Duodenal mucosa (tissue), 2 donors: ENCODE data around the gene KCNQ1.

Source experiments
- H3K27ac ChIP-seq: one replicate; pipeline ENCODE4 v1.7.0; 2013; ENCODE audit warnings: low read depth, low read length
- H3K27me3 ChIP-seq, 2 donors: one replicate each; pipeline ENCODE4 v1.7.0; 2013; ENCODE audit warnings: low read length in 2 of 2, control low read depth in 1 of 2; ENCODE audit not compliant: insufficient read depth in 2 of 2, control insufficient read depth in 1 of 2
- H3K36me3 ChIP-seq, 2 donors: one replicate each; pipeline ENCODE4 v1.7.0; 2013; ENCODE audit warnings: low read length in 2 of 2, control low read depth in 1 of 2; ENCODE audit not compliant: insufficient read depth in 2 of 2, control insufficient read depth in 1 of 2
- H3K4me1 ChIP-seq, 2 donors: one replicate each; pipeline ENCODE4 v1.7.0; 2013; ENCODE audit warnings: low read length in 2 of 2, control low read depth in 1 of 2; ENCODE audit not compliant: insufficient read depth in 2 of 2, control insufficient read depth in 1 of 2
- H3K4me3 ChIP-seq, 2 donors: one replicate each; pipeline ENCODE4 v1.7.0; 2013; ENCODE audit warnings: low read length in 2 of 2, low read depth in 1 of 2
- H3K9ac ChIP-seq, 2 donors: one replicate each; pipeline ENCODE4 v1.7.0; 2013; ENCODE audit warnings: low read length in 2 of 2, low read depth in 1 of 2
- H3K9me3 ChIP-seq, 2 donors: one replicate each; pipeline ENCODE4 v1.7.0; 2013; ENCODE audit warnings: low read length in 2 of 2, control low read depth in 1 of 2; ENCODE audit not compliant: control insufficient read depth in 1 of 2

Gene KCNQ1

DNA sequence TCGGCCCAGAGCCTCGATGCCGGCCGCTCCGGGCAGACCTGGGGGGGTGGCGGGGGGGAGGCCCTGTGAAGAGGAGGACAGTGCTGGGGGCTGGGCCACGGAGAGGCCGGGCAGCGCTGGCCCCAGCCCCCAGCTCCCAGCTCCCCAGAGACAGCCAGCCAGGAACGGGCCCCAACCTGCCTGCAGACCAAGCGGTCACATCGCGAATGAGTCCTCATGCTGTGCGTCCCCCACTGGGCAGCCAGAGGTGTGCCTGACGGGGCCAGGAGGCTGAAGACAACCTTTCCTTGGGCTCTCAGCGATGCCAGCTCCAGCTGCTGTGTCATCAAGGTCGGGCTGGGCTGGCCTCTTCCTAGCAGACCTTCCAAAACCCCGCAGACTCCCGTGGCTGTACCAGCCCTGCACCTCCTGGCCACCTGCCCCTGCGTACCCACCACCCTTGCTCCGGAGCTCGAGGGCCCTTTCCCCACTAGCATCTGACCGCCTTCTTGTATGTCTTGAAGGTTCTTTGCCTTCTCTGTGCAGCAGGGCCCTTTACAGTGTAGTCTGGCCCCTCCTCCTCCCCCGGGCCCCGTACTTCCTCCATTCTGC is 352.4 kb downstream of the KCNQ1 start:
- Histone ChIP-seq H3K4me3 (no peak overlapping the region), H3K4me1 (no peaks in the 10 kb centered on the region), H3K9ac (no peak overlapping the region), H3K36me3 (peaks cover 0 to 7% of the 10 kb centered on the region in 2 donors), H3K27ac (no peak overlapping the region), H3K9me3 (no peaks in the 10 kb centered on the region), H3K27me3 (no peaks in the 10 kb centered on the region)

DNA sequence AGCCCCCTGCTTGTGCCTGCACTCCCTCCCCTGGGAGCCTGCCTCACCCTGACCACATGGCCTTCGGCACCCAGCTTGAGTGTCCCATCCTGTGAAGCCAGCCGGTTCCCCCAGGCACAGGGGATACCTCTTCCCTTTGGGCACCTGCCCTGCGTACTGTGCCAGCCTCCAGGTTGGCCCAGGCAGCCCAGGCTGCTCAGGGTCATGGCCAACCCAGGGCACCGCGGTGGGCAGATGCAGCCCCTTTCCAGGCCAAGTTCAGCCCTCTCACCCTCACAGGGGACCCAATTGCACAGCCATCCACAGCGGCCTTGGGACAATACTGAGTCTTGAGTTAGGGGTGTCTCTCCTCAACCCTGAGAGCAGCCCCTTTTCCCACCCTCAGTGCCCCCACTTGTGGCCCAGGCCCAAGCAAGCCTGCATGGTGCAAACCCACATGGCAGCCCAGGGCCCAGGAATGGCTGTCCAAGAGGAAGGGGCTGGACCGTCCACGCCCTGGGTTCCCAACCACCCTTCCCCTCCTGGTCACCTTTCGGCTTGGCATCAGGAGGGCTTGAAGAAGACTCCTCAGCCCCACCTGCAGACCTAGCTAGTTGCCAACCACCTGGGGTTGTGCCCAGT is 353.0 kb downstream of the KCNQ1 start:
- Histone ChIP-seq H3K27me3 (no peaks in the 10 kb centered on the region), H3K9me3 (no peaks in the 10 kb centered on the region), H3K4me3 (no peak overlapping the region), H3K27ac (no peak overlapping the region), H3K4me1 (no peaks in the 10 kb centered on the region), H3K9ac (no peak overlapping the region), H3K36me3 (peaks cover 0 to 7% of the 10 kb centered on the region in 2 donors)

DNA sequence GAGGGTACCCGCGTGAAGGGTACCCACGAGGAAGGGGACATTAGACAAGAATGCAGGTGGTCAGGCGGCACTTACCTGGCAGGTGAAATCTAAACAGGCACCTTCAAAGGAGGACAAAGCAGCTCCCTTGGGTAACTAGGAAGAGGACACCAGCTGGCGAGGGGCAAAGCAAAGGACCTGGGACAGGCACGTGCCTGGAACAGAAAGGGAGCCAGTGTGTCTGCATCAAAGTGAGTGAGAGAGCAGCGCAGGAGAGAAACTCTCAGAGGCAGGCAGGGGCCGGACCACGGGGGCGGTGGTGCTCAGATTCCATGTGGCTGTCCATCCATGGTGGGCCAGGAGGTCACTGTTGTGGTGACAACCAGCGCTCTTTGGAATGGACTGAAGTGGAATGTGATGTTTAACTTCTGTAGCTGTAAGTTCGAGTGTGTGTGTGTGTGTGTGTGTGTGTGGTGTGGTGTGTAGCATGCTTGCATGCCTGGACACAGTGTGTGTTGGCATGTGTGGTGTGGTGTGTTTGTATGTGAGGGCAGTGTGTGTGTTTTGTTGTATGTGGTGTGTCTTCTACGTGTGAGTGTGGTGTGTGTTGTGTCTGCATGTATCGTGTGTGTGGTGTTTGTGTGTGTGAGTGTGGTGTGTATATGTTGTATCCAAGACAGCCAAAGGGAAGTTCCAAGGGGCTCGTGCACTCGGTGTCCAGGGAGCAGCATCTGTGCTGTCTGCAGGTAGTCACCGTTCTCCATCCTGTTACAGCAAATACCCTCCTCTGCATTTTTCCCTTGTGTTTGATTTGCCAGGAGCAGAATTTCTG is 354.3 kb downstream of the KCNQ1 start:
- no peaks in the 10 kb centered on the region for H3K4me1 ChIP-seq
- no peak overlapping the region for H3K27ac ChIP-seq
- H3K9me3 ChIP-seq: no peaks in the 10 kb centered on the region
- H3K36me3 ChIP-seq: peaks cover 0 to 7% of the 10 kb centered on the region in 2 donors
- no peaks in the 10 kb centered on the region for H3K27me3 ChIP-seq
- no peak overlapping the region for H3K9ac ChIP-seq
- H3K4me3 ChIP-seq: no peak overlapping the region

DNA sequence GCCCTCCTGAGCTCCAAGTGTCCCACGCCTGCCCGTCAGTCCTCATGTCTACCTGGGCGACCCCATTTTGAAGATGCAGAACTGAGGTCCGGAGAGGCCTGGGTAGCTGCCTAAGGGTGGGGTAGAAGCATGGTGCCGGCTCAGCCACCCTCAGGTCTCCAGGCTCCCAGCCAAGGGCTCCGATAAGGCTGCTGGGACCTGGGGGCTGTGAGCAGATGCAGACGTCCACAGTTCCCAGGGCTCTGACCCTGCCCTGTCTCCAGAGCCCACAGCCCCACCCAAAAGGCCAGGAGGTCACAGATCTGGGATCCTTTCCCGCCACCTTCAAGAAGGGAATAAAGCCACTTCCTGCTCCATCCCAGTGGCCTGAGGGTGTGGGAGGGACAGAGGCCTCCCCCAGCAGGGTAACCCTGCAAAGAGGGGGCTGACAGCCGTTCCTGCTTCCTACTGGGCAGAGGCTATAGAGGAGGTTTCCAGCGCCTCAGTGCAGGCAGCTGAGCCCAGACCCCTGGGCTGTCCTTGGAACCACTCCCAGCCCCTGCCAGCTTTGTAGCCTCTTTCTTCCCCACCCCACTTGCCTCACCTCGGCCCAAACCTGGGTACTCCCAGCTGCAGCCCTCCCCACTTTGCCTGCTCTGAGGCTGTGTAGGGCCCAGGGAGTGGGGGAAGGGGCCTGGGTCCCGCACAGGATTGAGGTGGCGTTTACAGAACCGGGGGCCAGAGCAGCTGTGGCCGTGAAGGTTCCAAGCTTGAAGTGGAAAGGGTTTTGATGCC is 355.3 kb downstream of the KCNQ1 start:
- Histone ChIP-seq H3K4me3 (no peak overlapping the region), H3K27ac (no peak overlapping the region), H3K9me3 (no peaks in the 10 kb centered on the region), H3K9ac (no peak overlapping the region), H3K27me3 (no peaks in the 10 kb centered on the region), H3K36me3 (peaks cover 0 to 7% of the 10 kb centered on the region in 2 donors), H3K4me1 (no peaks in the 10 kb centered on the region)

DNA sequence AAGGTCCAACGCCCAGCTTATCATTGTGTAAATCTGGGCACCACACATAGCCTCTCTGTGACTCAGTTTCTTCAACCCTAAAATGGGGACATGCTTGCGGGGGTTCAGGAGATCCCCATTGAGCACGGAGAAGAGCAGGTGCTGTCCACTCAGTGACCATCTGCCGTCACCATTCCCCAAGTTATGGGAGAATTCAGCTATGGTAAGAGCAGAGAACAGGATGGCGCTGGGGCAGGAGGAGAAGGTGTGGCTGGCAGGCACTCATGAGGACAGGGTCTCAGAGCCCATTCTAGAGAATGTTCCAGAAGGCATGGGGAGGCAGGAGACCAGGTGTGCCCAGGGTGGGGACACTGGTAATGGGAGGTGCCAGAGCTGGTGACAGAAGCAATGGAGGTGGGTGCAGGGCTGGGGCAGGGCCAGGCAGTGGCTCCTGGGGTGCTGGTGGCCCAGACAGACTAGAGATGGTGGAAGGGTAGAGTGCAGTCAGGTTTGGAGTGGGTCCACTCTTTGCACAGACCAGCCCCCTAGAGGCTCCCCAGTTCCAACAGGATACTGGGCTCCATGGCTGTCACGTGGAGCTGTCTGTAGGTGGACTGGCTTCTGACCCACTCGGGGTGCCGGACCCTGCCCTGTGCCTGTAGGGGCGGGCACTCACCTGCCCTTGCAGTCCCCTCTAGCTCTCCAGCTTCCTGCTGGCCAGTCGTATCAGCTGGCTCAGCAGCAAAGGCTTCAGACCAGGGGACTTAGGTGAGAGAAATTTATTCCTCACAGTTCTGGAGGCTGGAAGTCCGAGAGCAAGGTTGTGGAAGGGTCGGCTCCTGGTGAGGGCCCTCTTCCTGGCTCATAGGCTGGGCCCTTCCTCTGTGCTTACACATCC is 356.1 kb downstream of the KCNQ1 start:
- Histone ChIP-seq H3K9me3 (no peaks in the 10 kb centered on the region), H3K4me1 (no peaks in the 10 kb centered on the region), H3K36me3 (peaks cover 0 to 7% of the 10 kb centered on the region in 2 donors), H3K4me3 (no peak overlapping the region), H3K27me3 (no peaks in the 10 kb centered on the region), H3K27ac (no peak overlapping the region), H3K9ac (no peak overlapping the region)

DNA sequence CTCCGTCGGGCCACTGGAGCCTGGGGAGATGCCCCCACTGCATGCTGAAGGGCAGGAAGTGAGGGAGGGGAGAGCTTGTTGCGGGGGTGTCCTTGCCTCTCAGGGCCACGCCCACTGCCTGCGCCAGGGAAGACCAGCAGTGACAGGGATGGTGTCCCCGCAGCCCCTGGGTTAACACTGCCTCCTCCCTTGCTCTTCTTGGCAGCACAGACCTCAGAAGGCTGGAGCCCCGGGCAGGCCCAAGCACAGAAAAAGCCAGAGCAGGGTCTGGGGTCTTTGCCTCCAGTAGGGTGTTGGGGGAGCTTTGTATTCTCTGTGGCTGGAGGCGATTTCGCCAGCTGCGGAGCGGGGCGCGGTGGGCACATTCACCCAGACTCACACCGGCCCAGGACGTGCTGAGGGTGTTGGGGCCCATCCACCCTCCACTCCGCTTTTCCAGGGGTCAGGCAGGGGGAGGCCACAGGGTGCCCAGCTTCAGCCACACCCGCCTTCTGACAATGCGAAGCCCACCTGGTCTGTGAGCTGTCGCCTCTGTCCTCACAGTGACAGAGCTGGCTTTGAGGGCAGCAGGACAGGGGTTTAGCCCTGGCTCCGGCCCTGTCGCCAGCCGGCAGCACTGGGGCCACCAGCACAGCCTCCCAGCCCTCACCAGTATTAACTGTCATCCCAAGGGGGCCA is 357.0 kb downstream of the KCNQ1 start:
- Histone ChIP-seq H3K36me3 (peaks cover 0 to 3% of the 10 kb centered on the region in 2 donors), H3K9me3 (no peaks in the 10 kb centered on the region), H3K4me3 (no peak overlapping the region), H3K9ac (no peak overlapping the region), H3K27me3 (no peaks in the 10 kb centered on the region), H3K4me1 (no peaks in the 10 kb centered on the region), H3K27ac (no peak overlapping the region)

DNA sequence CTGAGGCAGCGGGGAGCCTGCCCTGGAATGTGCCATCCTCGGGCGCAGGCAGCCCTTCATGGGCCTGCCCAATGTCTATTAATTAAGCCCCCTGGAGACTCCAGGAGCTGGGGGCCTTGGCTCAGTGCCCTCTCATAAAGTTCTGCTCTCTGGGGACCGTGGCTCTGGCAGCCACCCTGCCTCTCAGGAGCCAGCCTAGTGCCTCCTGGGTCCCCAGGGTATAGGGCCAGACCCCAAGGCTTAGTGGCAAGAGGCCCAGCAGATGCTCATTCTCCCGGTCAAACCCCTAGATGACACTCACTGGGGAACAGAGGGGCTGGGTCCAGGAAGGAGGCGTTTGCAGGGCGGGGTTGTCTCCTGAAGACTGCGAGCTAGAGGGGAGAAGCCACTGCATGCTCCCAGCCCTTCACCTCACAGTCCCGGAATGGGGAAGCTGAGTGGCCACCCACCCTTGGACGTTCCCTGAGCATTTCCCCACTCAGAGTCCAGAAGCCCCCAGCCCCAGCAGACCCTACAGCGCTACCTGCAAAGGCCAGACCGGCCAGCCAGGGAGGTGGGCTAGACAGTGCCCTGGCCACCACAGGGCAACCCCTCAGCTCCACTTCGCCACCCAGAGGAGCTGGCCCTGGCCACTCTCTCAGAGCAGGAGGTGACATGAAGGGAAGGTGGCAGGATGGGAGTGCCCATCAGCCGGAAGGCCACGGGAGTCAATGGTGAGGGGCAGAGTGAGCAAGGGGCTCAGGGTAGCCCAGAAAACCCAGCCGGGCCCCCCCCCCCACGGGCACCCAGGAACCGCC is 357.8 kb downstream of the KCNQ1 start:
- no peak overlapping the region for H3K9ac ChIP-seq
- no peak overlapping the region for H3K4me3 ChIP-seq
- no peaks in the 10 kb centered on the region for H3K4me1 ChIP-seq
- H3K36me3 ChIP-seq: peaks cover 0 to 3% of the 10 kb centered on the region in 2 donors
- H3K27ac ChIP-seq: no peak overlapping the region
- no peaks in the 10 kb centered on the region for H3K27me3 ChIP-seq
- H3K9me3 ChIP-seq: no peaks in the 10 kb centered on the region

DNA sequence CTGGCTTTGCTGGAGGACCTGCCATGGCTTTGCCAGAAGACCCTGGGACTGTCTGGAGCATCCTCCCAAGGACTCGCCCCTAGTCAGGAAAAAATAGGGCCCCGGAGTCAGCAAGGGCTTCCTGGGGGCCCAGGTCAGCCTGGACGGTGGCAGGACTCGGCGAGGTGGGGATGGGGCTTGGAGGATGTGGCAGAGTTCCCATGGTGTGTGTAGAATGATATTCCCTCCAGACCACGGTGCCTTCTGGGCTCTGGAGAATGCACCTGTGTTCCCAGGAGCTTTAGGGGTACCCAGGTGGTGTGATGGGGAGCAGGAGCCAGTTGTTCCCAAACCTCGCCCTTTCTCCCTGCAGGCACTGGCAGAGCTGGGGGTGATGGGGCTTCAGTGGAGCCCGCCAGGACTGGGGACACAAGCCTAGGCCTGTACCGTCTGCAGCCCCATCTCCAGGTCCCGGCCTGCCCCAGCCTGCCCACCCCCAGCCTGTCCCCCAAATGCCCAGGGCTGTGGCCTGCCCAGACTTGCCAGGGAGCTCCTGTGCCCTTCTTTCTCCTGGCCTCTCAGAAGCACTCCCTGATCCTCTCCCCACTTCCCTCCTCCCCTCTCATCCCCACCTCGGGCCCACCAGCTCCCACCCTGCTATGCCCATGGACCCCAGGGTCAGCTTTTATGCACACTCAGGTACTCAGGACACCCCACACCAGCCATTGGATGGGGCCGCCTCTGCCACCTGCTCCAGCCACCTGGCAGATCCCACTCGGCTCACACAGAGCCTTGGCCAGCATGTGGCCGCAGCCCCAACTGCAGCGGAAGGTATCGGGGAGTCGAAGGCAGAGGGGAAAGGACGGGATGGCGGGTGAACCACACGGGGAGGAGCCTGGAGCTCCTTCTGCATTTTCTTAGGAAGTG is 358.6 kb downstream of the KCNQ1 start:
- no peaks in the 10 kb centered on the region for H3K27me3 ChIP-seq
- H3K4me1 ChIP-seq: no peaks in the 10 kb centered on the region
- no peak overlapping the region for H3K27ac ChIP-seq
- H3K9me3 ChIP-seq: no peaks in the 10 kb centered on the region
- H3K9ac ChIP-seq: no peak overlapping the region
- H3K36me3 ChIP-seq: peaks cover 0 to 3% of the 10 kb centered on the region in 2 donors
- H3K4me3 ChIP-seq: no peak overlapping the region
